ENCODE data around the gene POU4F1.

DNA sequence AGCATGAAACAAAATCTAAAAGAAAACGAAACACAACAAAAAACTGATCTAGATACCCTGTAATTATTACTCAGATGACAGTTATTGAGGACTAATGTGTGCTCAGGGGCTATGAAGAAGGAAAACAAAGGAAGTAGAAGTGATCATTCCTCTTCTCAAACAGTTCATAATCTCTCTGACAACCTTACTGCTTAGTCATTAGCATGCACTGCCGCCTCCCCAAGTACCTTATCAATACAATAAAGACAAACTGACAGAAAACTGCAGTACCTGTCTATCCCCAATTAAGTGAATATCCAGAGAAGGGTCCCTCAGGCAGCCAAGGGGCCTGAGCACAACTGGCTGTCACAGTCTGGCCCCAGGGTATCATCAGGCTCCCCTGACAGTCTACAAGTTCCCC, 22.0 kb upstream of the POU4F1 start:
- TF ChIP-seq POLR2A (IDR thresholded peaks at IDR 0.05) (no peak), POLR2AphosphoS5 (IDR thresholded peaks at IDR 0.05) (no peak)
- TF ChIP-seq, protein P1, sequence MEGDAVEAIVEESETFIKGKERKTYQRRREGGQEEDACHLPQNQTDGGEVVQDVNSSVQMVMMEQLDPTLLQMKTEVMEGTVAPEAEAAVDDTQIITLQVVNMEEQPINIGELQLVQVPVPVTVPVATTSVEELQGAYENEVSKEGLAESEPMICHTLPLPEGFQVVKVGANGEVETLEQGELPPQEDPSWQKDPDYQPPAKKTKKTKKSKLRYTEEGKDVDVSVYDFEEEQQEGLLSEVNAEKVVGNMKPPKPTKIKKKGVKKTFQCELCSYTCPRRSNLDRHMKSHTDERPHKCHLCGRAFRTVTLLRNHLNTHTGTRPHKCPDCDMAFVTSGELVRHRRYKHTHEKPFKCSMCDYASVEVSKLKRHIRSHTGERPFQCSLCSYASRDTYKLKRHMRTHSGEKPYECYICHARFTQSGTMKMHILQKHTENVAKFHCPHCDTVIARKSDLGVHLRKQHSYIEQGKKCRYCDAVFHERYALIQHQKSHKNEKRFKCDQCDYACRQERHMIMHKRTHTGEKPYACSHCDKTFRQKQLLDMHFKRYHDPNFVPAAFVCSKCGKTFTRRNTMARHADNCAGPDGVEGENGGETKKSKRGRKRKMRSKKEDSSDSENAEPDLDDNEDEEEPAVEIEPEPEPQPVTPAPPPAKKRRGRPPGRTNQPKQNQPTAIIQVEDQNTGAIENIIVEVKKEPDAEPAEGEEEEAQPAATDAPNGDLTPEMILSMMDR (IDR thresholded peaks at IDR 0.05 in 8 of 11, conservative IDR thresholded peaks at IDR 0.05 in 3 of 11), result no peak
